ENCODE measurements around the gene SBF1. TPM values are rescaled to one million over a fixed set of nuclear protein-coding genes. Genes with fewer than 3 reads are reported as not detected.
"Not testable (repeated sequence)": the region's sequence is repeated elsewhere in the genome, so short reads cannot be mapped to it uniquely, and the experiment has no call there.

Gene SBF1
- 10 to 100 TPM; 44.3 to 73.5 TPM for polyA plus RNA-seq

- H3K4me3 ChIP-seq (ENCODE audit: low read depth in 1 of 2, low read length in 2 of 2) = peak within 1 kb of the TSS; percentile 85 to 96
- peaks cover 26 to 45% of the 10 kb centered on the region in 2 donors for H3K4me1 ChIP-seq (ENCODE audit: control insufficient read depth in 2 of 2, insufficient read depth in 2 of 2, low read length in 1 of 2)
- H3K27me3 ChIP-seq (ENCODE audit: control insufficient read depth in 1 of 2, insufficient read depth in 2 of 2, low read length in 2 of 2) = no peaks in the 10 kb centered on the region
- 1 to 2% methylated on average over 34 to 97 of the region's 97 CpGs for WGBS, 2 donors
- peaks cover 0 to 3% of the 10 kb centered on the region in 2 donors for H3K36me3 ChIP-seq (ENCODE audit: control insufficient read depth in 2 of 2, insufficient read depth in 2 of 2, low read length in 1 of 2)
- H3K27ac ChIP-seq (ENCODE audit: low read depth in 2 of 2, low read length in 1 of 2) = peak within 1 kb of the TSS; percentile 77 to 84
- H3K9me3 ChIP-seq (ENCODE audit: control insufficient read depth in 2 of 2, insufficient read depth in 1 of 2, low read depth in 1 of 2, low read length in 1 of 2) = no peaks in the 10 kb centered on the region
Measured at GRCh38 chr22:50474710-50475651, at the start of gene SBF1. Gene SBF1, minus strand, starts transcription at chr22:50475035. Its CDS starts 195 bp downstream, at chr22:50474840.

DNA sequence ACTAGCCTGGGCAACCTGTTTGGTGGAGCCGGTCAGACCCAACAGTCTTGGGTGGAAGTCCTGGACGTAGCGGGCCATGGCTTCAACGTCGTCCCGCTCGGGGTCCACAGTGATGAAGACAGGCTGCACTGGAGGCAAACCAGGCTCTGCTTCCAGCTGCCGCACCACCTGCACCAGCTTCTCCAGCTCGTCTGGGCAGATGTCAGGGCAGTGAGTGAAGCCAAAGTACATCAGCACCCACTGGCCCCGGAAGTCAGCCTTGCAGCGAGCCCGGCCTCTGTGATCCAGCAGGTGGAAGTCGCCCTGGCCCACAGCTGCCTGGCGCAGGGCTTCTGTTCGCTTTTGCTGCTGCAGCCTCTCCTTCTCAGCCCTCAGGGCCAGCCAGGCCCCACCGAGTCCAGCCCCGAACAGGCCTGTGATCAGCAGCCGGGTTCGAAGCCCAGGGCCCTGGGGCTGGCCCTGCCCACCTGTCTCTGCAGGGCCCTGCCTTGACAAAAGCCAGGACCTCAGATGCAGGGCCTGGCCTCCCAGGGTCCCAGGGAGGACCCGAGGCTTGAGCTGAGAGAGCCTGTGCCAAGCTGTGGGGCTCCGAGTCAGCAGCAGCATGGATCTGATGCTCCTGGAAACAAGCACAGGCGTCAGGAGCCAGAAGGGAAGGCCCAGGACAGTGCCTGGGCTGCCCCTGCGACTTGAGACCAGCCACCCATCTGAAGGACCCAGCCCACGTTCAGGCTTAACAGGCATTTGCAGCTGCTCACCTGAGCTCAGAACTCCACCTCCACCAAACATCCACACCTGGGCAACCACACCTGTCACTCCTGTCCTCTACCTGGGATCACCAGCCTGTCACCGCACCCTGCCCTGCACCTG lies 49.2 kb upstream of the SBF1 start:
- WGBS, 2 donors = 66 to 69% methylated on average over 25 of the region's 25 CpGs
- peak overlapping the region; percentile 90 to 96 for H3K27ac ChIP-seq (ENCODE audit: low read depth in 2 of 2, low read length in 1 of 2)
- peaks cover 0 to 2% of the 10 kb centered on the region in 2 donors for H3K9me3 ChIP-seq (ENCODE audit: control insufficient read depth in 2 of 2, insufficient read depth in 1 of 2, low read depth in 1 of 2, low read length in 1 of 2)
- peak overlapping the region; percentile 62 to 75 for H3K4me3 ChIP-seq (ENCODE audit: low read depth in 1 of 2, low read length in 2 of 2)
- H3K27me3 ChIP-seq (ENCODE audit: control insufficient read depth in 1 of 2, insufficient read depth in 2 of 2, low read length in 2 of 2) = no peaks in the 10 kb centered on the region
- H3K36me3 ChIP-seq (ENCODE audit: control insufficient read depth in 2 of 2, insufficient read depth in 2 of 2, low read length in 1 of 2) = peaks cover 19 to 36% of the 10 kb centered on the region in 2 donors
- peaks cover 13 to 32% of the 10 kb centered on the region in 2 donors for H3K4me1 ChIP-seq (ENCODE audit: control insufficient read depth in 2 of 2, insufficient read depth in 2 of 2, low read length in 1 of 2)

- Histone ChIP-seq H3K36me3 (ENCODE audit: control insufficient read depth in 2 of 2, insufficient read depth in 2 of 2, low read length in 1 of 2) (peaks cover 23 to 42% of the 10 kb centered on the region in 2 donors), H3K4me1 (ENCODE audit: control insufficient read depth in 2 of 2, insufficient read depth in 2 of 2, low read length in 1 of 2) (peaks cover 13 to 27% of the 10 kb centered on the region in 2 donors), H3K27ac (ENCODE audit: low read depth in 2 of 2, low read length in 1 of 2) (peak overlapping the region in 1 of 2 donors; percentile 90), H3K4me3 (ENCODE audit: low read depth in 1 of 2, low read length in 2 of 2) (no peak overlapping the region), H3K27me3 (ENCODE audit: control insufficient read depth in 1 of 2, insufficient read depth in 2 of 2, low read length in 2 of 2) (no peaks in the 10 kb centered on the region), H3K9me3 (ENCODE audit: control insufficient read depth in 2 of 2, insufficient read depth in 1 of 2, low read depth in 1 of 2, low read length in 1 of 2) (peaks cover 0 to 2% of the 10 kb centered on the region in 2 donors)
- WGBS, 2 donors = 89 to 91% methylated on average over 16 of the region's 16 CpGs
Measured at GRCh38 chr22:50523458-50523805, 48.6 kb upstream of the SBF1 start.

- H3K9me3 ChIP-seq (ENCODE audit: control insufficient read depth in 2 of 2, insufficient read depth in 1 of 2, low read depth in 1 of 2, low read length in 1 of 2) = peaks cover 0 to 2% of the 10 kb centered on the region in 2 donors
- 82 to 88% methylated on average over 22 of the region's 22 CpGs for WGBS, 2 donors
- H3K27ac ChIP-seq (ENCODE audit: low read depth in 2 of 2, low read length in 1 of 2) = peak overlapping the region in 1 of 2 donors; percentile 16
- peaks cover 23 to 47% of the 10 kb centered on the region in 2 donors for H3K36me3 ChIP-seq (ENCODE audit: control insufficient read depth in 2 of 2, insufficient read depth in 2 of 2, low read length in 1 of 2)
- peaks cover 13 to 26% of the 10 kb centered on the region in 2 donors for H3K4me1 ChIP-seq (ENCODE audit: control insufficient read depth in 2 of 2, insufficient read depth in 2 of 2, low read length in 1 of 2)
- no peaks in the 10 kb centered on the region for H3K27me3 ChIP-seq (ENCODE audit: control insufficient read depth in 1 of 2, insufficient read depth in 2 of 2, low read length in 2 of 2)
- no peak overlapping the region for H3K4me3 ChIP-seq (ENCODE audit: low read depth in 1 of 2, low read length in 2 of 2)
Measured at GRCh38 chr22:50522806-50523438, 48.1 kb upstream of the SBF1 start.

GRCh38 chr22:50522208-50522805 lies 47.5 kb upstream of the SBF1 start:
- Histone ChIP-seq H3K27me3 (ENCODE audit: control insufficient read depth in 1 of 2, insufficient read depth in 2 of 2, low read length in 2 of 2) (no peaks in the 10 kb centered on the region), H3K36me3 (ENCODE audit: control insufficient read depth in 2 of 2, insufficient read depth in 2 of 2, low read length in 1 of 2) (peaks cover 23 to 52% of the 10 kb centered on the region in 2 donors), H3K27ac (ENCODE audit: low read depth in 2 of 2, low read length in 1 of 2) (no peak overlapping the region), H3K9me3 (ENCODE audit: control insufficient read depth in 2 of 2, insufficient read depth in 1 of 2, low read depth in 1 of 2, low read length in 1 of 2) (peaks cover 0 to 2% of the 10 kb centered on the region in 2 donors), H3K4me1 (ENCODE audit: control insufficient read depth in 2 of 2, insufficient read depth in 2 of 2, low read length in 1 of 2) (peaks cover 13 to 24% of the 10 kb centered on the region in 2 donors), H3K4me3 (ENCODE audit: low read depth in 1 of 2, low read length in 2 of 2) (no peak overlapping the region)
- 86 to 90% methylated on average over 15 of the region's 15 CpGs for WGBS, 2 donors

- Histone ChIP-seq H3K27ac (ENCODE audit: low read depth in 2 of 2, low read length in 1 of 2) (no peak overlapping the region), H3K27me3 (ENCODE audit: control insufficient read depth in 1 of 2, insufficient read depth in 2 of 2, low read length in 2 of 2) (no peaks in the 10 kb centered on the region), H3K36me3 (ENCODE audit: control insufficient read depth in 2 of 2, insufficient read depth in 2 of 2, low read length in 1 of 2) (peaks cover 23 to 58% of the 10 kb centered on the region in 2 donors), H3K9me3 (ENCODE audit: control insufficient read depth in 2 of 2, insufficient read depth in 1 of 2, low read depth in 1 of 2, low read length in 1 of 2) (peaks cover 0 to 2% of the 10 kb centered on the region in 2 donors), H3K4me3 (ENCODE audit: low read depth in 1 of 2, low read length in 2 of 2) (no peak overlapping the region), H3K4me1 (ENCODE audit: control insufficient read depth in 2 of 2, insufficient read depth in 2 of 2, low read length in 1 of 2) (peaks cover 10 to 18% of the 10 kb centered on the region in 2 donors)
- WGBS, 2 donors = 90 to 91% methylated on average over 10 of the region's 10 CpGs
Measured at GRCh38 chr22:50521710-50522109, 46.9 kb upstream of the SBF1 start.

DNA sequence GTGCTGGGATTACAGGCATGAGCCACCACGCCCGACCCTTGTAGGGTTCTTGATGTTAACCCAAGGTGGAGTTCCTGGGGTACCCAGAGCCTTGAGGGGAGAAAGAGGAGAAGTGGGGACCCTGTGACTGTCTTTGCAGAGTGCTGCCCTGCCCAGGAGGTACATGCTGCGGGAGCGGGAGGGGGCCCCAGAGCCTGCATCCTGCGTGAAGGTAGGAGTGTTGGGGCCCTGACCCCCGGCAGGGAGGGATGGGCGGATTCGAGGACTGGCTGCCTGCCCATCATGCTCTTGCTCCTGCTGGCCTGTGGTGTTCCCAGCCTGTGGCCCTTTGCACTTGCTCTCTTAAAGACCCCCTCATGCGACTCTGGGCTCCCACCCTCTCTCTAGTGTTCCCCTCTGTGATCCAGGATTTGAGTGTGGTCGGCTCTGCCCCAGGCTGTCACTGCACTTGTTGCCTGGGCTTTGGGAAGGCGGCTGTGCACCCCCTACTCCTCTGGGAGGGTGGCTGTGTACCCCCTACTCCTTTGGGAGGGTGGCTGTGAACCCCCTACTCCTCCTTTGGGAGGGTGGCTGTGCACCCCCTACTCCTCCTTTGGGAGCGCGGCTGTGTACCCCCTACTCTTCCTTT lies 46.1 kb upstream of the SBF1 start:
- WGBS, 2 donors = 92 to 93% methylated on average over 13 of the region's 13 CpGs
- peaks cover 8 to 16% of the 10 kb centered on the region in 2 donors for H3K4me1 ChIP-seq (ENCODE audit: control insufficient read depth in 2 of 2, insufficient read depth in 2 of 2, low read length in 1 of 2)
- no peaks in the 10 kb centered on the region for H3K27me3 ChIP-seq (ENCODE audit: control insufficient read depth in 1 of 2, insufficient read depth in 2 of 2, low read length in 2 of 2)
- H3K36me3 ChIP-seq (ENCODE audit: control insufficient read depth in 2 of 2, insufficient read depth in 2 of 2, low read length in 1 of 2) = peaks cover 23 to 64% of the 10 kb centered on the region in 2 donors
- peaks cover 0 to 2% of the 10 kb centered on the region in 2 donors for H3K9me3 ChIP-seq (ENCODE audit: control insufficient read depth in 2 of 2, insufficient read depth in 1 of 2, low read depth in 1 of 2, low read length in 1 of 2)
- no peak overlapping the region for H3K27ac ChIP-seq (ENCODE audit: low read depth in 2 of 2, low read length in 1 of 2)
- H3K4me3 ChIP-seq (ENCODE audit: low read depth in 1 of 2, low read length in 2 of 2) = no peak overlapping the region

GRCh38 chr22:50520184-50520583 lies 45.3 kb upstream of the SBF1 start:
- not testable (repeated sequence) for H3K27me3 ChIP-seq (ENCODE audit: control insufficient read depth in 1 of 2, insufficient read depth in 2 of 2, low read length in 2 of 2); H3K27ac ChIP-seq (ENCODE audit: low read depth in 2 of 2, low read length in 1 of 2); H3K9me3 ChIP-seq (ENCODE audit: control insufficient read depth in 2 of 2, insufficient read depth in 1 of 2, low read depth in 1 of 2, low read length in 1 of 2); H3K4me3 ChIP-seq (ENCODE audit: low read depth in 1 of 2, low read length in 2 of 2)
- Histone ChIP-seq H3K36me3 (ENCODE audit: control insufficient read depth in 2 of 2, insufficient read depth in 2 of 2, low read length in 1 of 2) (peaks cover 23 to 64% of the 10 kb centered on the region in 2 donors), H3K4me1 (ENCODE audit: control insufficient read depth in 2 of 2, insufficient read depth in 2 of 2, low read length in 1 of 2) (peaks cover 8 to 16% of the 10 kb centered on the region in 2 donors)
- 97 to 98% methylated on average over 8 of the region's 8 CpGs for WGBS, 2 donors

Data from esophagus (tissue), 2 donors.